ENCODE results near the gene CORIN. TPM values are rescaled to one million over a fixed set of nuclear protein-coding genes. Genes with fewer than 3 reads are reported as not detected.

Gene CORIN
- total and polyA plus RNA-seq, 4 donors: 0.13 to 1.5 (median 0.68) TPM

DNA sequence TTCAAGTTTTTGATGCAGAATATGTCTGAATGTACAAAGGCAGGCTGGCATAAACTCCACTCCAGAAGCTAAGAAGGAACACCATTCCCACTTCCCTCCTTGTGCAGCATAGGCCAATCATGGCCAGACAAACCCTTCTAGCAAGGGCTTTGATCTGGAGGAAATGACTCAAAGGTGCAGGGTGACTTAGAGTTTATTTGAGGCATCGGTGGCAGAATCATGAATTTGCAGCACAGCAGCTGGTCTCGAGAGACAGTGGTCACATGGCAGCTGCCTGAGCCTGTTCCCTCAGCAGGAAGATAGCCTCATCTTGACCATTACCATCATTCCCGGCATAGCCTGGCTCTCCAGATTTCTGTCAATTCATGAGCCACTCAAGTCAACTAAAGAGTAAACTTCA lies 198.3 kb downstream of the CORIN start:
- intact Hi-C loops (cut with DNase I): no loop called here
- no peaks in the 10 kb centered on the region for H3K9me3 ChIP-seq (ENCODE audit: control insufficient read depth, low read length)
- ATAC-seq (ENCODE audit: low FRiP score): no peak
- WGBS, 2 donors: 54 to 71% methylated on average over 3 of the region's 3 CpGs
- H3K4me3 ChIP-seq (ENCODE audit: low read length in 2 of 2): no peak overlapping the region
- no peak for DNase-seq
- no peaks in the 10 kb centered on the region for H3K4me1 ChIP-seq (ENCODE audit: control insufficient read depth in 1 of 2, insufficient read depth in 2 of 2, low read length in 2 of 2)
- no peak overlapping the region for H3K27ac ChIP-seq (ENCODE audit: low read depth in 1 of 2, low read length in 2 of 2)
- peaks cover 0 to 4% of the 10 kb centered on the region in 2 donors for H3K36me3 ChIP-seq (ENCODE audit: control insufficient read depth in 1 of 2, insufficient read depth in 2 of 2, low read length in 1 of 2)
- no peaks in the 10 kb centered on the region for H3K27me3 ChIP-seq (ENCODE audit: control insufficient read depth in 1 of 2, insufficient read depth in 2 of 2, low read length in 1 of 2)

- ATAC-seq (ENCODE audit: low FRiP score): no peak
- Histone ChIP-seq H3K4me1 (ENCODE audit: control insufficient read depth in 1 of 2, insufficient read depth in 2 of 2, low read length in 2 of 2) (no peaks in the 10 kb centered on the region), H3K27ac (ENCODE audit: low read depth in 1 of 2, low read length in 2 of 2) (no peak overlapping the region), H3K4me3 (ENCODE audit: low read length in 2 of 2) (no peak overlapping the region), H3K36me3 (ENCODE audit: control insufficient read depth in 1 of 2, insufficient read depth in 2 of 2, low read length in 1 of 2) (no peaks in the 10 kb centered on the region), H3K9me3 (ENCODE audit: control insufficient read depth, low read length) (no peaks in the 10 kb centered on the region), H3K27me3 (ENCODE audit: control insufficient read depth in 1 of 2, insufficient read depth in 2 of 2, low read length in 1 of 2) (no peaks in the 10 kb centered on the region)
- DNase-seq: no peak
- WGBS, 2 donors: 94 to 95% methylated on average over 4 of the region's 4 CpGs
- intact Hi-C loops (cut with DNase I): no loop called here
Measured at GRCh38 chr4:47631161-47631560, 206.7 kb downstream of the CORIN start.

DNA sequence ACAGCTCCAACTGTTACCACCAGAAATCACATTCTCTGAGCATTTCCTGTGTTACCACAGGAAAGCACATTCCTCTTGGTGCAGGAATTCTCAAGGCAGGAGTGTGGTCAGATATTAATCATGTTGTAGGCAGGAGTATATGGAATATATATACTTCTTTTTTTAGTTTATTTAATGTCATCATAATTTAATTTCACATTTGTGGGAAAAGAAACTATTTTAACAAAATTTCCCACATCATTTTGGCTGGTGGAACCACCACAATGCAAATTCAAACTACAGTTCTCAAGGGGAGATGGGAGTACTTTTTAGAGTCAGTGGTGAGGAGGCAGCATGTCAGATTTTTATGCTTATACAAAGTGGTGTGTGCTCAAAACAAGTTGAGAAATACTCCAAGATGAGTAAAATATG lies 213.8 kb downstream of the CORIN start:
- H3K36me3 ChIP-seq (ENCODE audit: control insufficient read depth in 1 of 2, insufficient read depth in 2 of 2, low read length in 1 of 2): peaks cover 3 to 5% of the 10 kb centered on the region in 2 donors
- no peaks in the 10 kb centered on the region for H3K27me3 ChIP-seq (ENCODE audit: control insufficient read depth in 1 of 2, insufficient read depth in 2 of 2, low read length in 1 of 2)
- no peaks in the 10 kb centered on the region for H3K4me1 ChIP-seq (ENCODE audit: control insufficient read depth in 1 of 2, insufficient read depth in 2 of 2, low read length in 2 of 2)
- intact Hi-C loops (cut with DNase I): no loop called here
- H3K27ac ChIP-seq (ENCODE audit: low read depth in 1 of 2, low read length in 2 of 2): no peak overlapping the region
- H3K4me3 ChIP-seq (ENCODE audit: low read length in 2 of 2): no peak overlapping the region
- no peak for ATAC-seq (ENCODE audit: low FRiP score)
- H3K9me3 ChIP-seq (ENCODE audit: control insufficient read depth, low read length): no peaks in the 10 kb centered on the region
- no peak for DNase-seq

DNA sequence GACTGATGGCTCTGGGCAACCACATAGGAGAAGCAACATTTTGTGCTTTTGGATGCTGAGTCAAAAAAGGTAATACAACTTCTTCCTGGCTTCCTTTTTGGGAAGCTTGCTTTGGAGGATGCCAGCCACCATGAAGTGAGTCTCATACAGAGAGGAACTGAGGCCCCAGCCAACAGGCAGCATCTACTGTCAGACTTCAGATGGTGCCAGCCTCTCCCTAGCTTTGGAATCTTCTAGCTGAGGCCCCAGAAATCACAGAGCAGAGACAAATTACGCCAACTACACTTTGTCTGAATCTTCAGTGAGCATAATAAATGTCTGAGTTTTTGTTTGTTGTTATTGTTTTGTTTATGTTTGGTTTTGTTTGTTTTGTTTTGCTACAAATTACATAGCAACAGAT lies 216.7 kb downstream of the CORIN start:
- H3K27me3 ChIP-seq (ENCODE audit: control insufficient read depth in 1 of 2, insufficient read depth in 2 of 2, low read length in 1 of 2): no peaks in the 10 kb centered on the region
- WGBS, 2 donors: 96 to 97% methylated on average over 1 of the region's 1 CpG
- intact Hi-C loops (cut with DNase I): no loop called here
- no peaks in the 10 kb centered on the region for H3K4me1 ChIP-seq (ENCODE audit: control insufficient read depth in 1 of 2, insufficient read depth in 2 of 2, low read length in 2 of 2)
- no peaks in the 10 kb centered on the region for H3K9me3 ChIP-seq (ENCODE audit: control insufficient read depth, low read length)
- H3K36me3 ChIP-seq (ENCODE audit: control insufficient read depth in 1 of 2, insufficient read depth in 2 of 2, low read length in 1 of 2): peaks cover 3 to 5% of the 10 kb centered on the region in 2 donors
- no peak overlapping the region for H3K4me3 ChIP-seq (ENCODE audit: low read length in 2 of 2)
- ATAC-seq (ENCODE audit: low FRiP score): no peak
- DNase-seq: no peak
- H3K27ac ChIP-seq (ENCODE audit: low read depth in 1 of 2, low read length in 2 of 2): no peak overlapping the region

GRCh38 chr4:47619691-47620090 lies 218.2 kb downstream of the CORIN start:
- H3K36me3 ChIP-seq (ENCODE audit: control insufficient read depth in 1 of 2, insufficient read depth in 2 of 2, low read length in 1 of 2): peaks cover 3 to 5% of the 10 kb centered on the region in 2 donors
- no peaks in the 10 kb centered on the region for H3K9me3 ChIP-seq (ENCODE audit: control insufficient read depth, low read length)
- no peak overlapping the region for H3K27ac ChIP-seq (ENCODE audit: low read depth in 1 of 2, low read length in 2 of 2)
- no peaks in the 10 kb centered on the region for H3K4me1 ChIP-seq (ENCODE audit: control insufficient read depth in 1 of 2, insufficient read depth in 2 of 2, low read length in 2 of 2)
- intact Hi-C loops (cut with DNase I): no loop called here
- DNase-seq: no peak
- WGBS, 2 donors: 91 to 95% methylated on average over 2 of the region's 2 CpGs
- no peaks in the 10 kb centered on the region for H3K27me3 ChIP-seq (ENCODE audit: control insufficient read depth in 1 of 2, insufficient read depth in 2 of 2, low read length in 1 of 2)
- ATAC-seq (ENCODE audit: low FRiP score): no peak
- H3K4me3 ChIP-seq (ENCODE audit: low read length in 2 of 2): no peak overlapping the region

- H3K4me1 ChIP-seq (ENCODE audit: control insufficient read depth in 1 of 2, insufficient read depth in 2 of 2, low read length in 2 of 2): no peaks in the 10 kb centered on the region
- H3K9me3 ChIP-seq (ENCODE audit: control insufficient read depth, low read length): no peaks in the 10 kb centered on the region
- DNase-seq (no peak), ATAC-seq (ENCODE audit: low FRiP score) (no peak)
- peaks cover 0 to 3% of the 10 kb centered on the region in 2 donors for H3K36me3 ChIP-seq (ENCODE audit: control insufficient read depth in 1 of 2, insufficient read depth in 2 of 2, low read length in 1 of 2)
- no peak overlapping the region for H3K27ac ChIP-seq (ENCODE audit: low read depth in 1 of 2, low read length in 2 of 2)
- intact Hi-C loops (cut with DNase I): no loop called here
- no peak overlapping the region for H3K4me3 ChIP-seq (ENCODE audit: low read length in 2 of 2)
- H3K27me3 ChIP-seq (ENCODE audit: control insufficient read depth in 1 of 2, insufficient read depth in 2 of 2, low read length in 1 of 2): no peaks in the 10 kb centered on the region
Measured at GRCh38 chr4:47617607-47618006, 220.3 kb downstream of the CORIN start.

- intact Hi-C loops (cut with DNase I): no loop called here
- Histone ChIP-seq H3K9me3 (ENCODE audit: control insufficient read depth, low read length) (peaks cover 2% of the 10 kb centered on the region), H3K27ac (ENCODE audit: low read depth in 1 of 2, low read length in 2 of 2) (no peak overlapping the region), H3K27me3 (ENCODE audit: control insufficient read depth in 1 of 2, insufficient read depth in 2 of 2, low read length in 1 of 2) (no peaks in the 10 kb centered on the region), H3K36me3 (ENCODE audit: control insufficient read depth in 1 of 2, insufficient read depth in 2 of 2, low read length in 1 of 2) (peaks cover 0 to 2% of the 10 kb centered on the region in 2 donors), H3K4me3 (ENCODE audit: low read length in 2 of 2) (no peak overlapping the region), H3K4me1 (ENCODE audit: control insufficient read depth in 1 of 2, insufficient read depth in 2 of 2, low read length in 2 of 2) (no peaks in the 10 kb centered on the region)
- 68 to 72% methylated on average over 4 of the region's 4 CpGs for WGBS, 2 donors
- no peak for ATAC-seq (ENCODE audit: low FRiP score)
- DNase-seq: no peak
Measured at GRCh38 chr4:47615385-47615784, 222.5 kb downstream of the CORIN start.

GRCh38 chr4:47612116-47613023 lies 225.5 kb downstream of the CORIN start:
- Histone ChIP-seq H3K9me3 (ENCODE audit: control insufficient read depth, low read length) (peaks cover 2% of the 10 kb centered on the region), H3K36me3 (ENCODE audit: control insufficient read depth in 1 of 2, insufficient read depth in 2 of 2, low read length in 1 of 2) (peaks cover 0 to 3% of the 10 kb centered on the region in 2 donors), H3K4me3 (ENCODE audit: low read length in 2 of 2) (no peak overlapping the region), H3K27me3 (ENCODE audit: control insufficient read depth in 1 of 2, insufficient read depth in 2 of 2, low read length in 1 of 2) (no peaks in the 10 kb centered on the region), H3K4me1 (ENCODE audit: control insufficient read depth in 1 of 2, insufficient read depth in 2 of 2, low read length in 2 of 2) (no peaks in the 10 kb centered on the region), H3K27ac (ENCODE audit: low read depth in 1 of 2, low read length in 2 of 2) (no peak overlapping the region)
- WGBS, 2 donors: 65 to 73% methylated on average over 4 of the region's 4 CpGs
- intact Hi-C loops (cut with DNase I): no loop called here
- ATAC-seq (ENCODE audit: low FRiP score): no peak
- DNase-seq: no peak

- intact Hi-C loops (cut with DNase I): no loop called here
- Histone ChIP-seq H3K4me1 (ENCODE audit: control insufficient read depth in 1 of 2, insufficient read depth in 2 of 2, low read length in 2 of 2) (no peaks in the 10 kb centered on the region), H3K4me3 (ENCODE audit: low read length in 2 of 2) (no peak overlapping the region), H3K9me3 (ENCODE audit: control insufficient read depth, low read length) (no peaks in the 10 kb centered on the region), H3K27me3 (ENCODE audit: control insufficient read depth in 1 of 2, insufficient read depth in 2 of 2, low read length in 1 of 2) (no peaks in the 10 kb centered on the region), H3K36me3 (ENCODE audit: control insufficient read depth in 1 of 2, insufficient read depth in 2 of 2, low read length in 1 of 2) (peaks cover 0 to 5% of the 10 kb centered on the region in 2 donors), H3K27ac (ENCODE audit: low read depth in 1 of 2, low read length in 2 of 2) (no peak overlapping the region)
- ATAC-seq (ENCODE audit: low FRiP score): no peak
- 95 to 96% methylated on average over 3 of the region's 3 CpGs for WGBS, 2 donors
- no peak for DNase-seq
Measured at GRCh38 chr4:47606482-47606881, 231.4 kb downstream of the CORIN start.
